HCT116 (cell line): ENCODE data around the gene RTTN. TPM values are rescaled to one million over a fixed set of nuclear protein-coding genes. Genes with fewer than 3 reads are reported as not detected.

Experiments used
- ATAC-seq: fragments of 200-7000 bp; cut with Tn5 transposase; 2 replicates; pipeline ENCODE4 v1.9.1; 2020; ENCODE audit warnings: mild to moderate bottlenecking, moderate library complexity
- BruUV-seq: library from RNA; stranded (reverse); fragments of 400-500 nt; replicated peaks from 2 replicates; lab custom pipeline; 2021; lab: Mats Ljungman, UMichigan
- CTCF ChIA-PET: fragments of 300-600 bp; sonication (Branson Sonifier 250); formaldehyde crosslinking; loops from one replicate; lab custom pipeline; 2021; ENCODE audit warnings: antibody characterized with exemption; lab: Charles Lee
- POLR2A ChIA-PET: fragments of 300-600, 350-600 bp; sonication (Branson Sonifier 250); formaldehyde crosslinking; loops from one replicate; lab custom pipeline; 2021; ENCODE audit warnings: antibody characterized with exemption; lab: Charles Lee
- RAD21 ChIA-PET, 2 experiments: fragments of 300-600 bp; sonication (Branson Sonifier 250); formaldehyde crosslinking; loops; one replicate each; lab custom pipeline; 2023; ENCODE audit warnings: low total read pairs in 2 of 2; ENCODE audit not compliant: uncharacterized antibody in 2 of 2, unreplicated experiment in 2 of 2, low non-redundant PET in 1 of 2; lab: Charles Lee
- DNase-seq: peaks from one replicate; pipeline ENCODE4 v3.0.0-alpha.2; 2010; ENCODE audit warnings: low read depth, low spot score
- H2AFZ ChIP-seq: fragments of 200-600 bp; shearing (Covaris generic), sonication (generic); 2 replicates; pipeline ENCODE4 v1.6.1; 2017; ENCODE audit warnings: low read depth, mixed run types, mixed read lengths, antibody characterized with exemption, low read length; ENCODE audit not compliant: poor library complexity, severe bottlenecking
- H3K27ac ChIP-seq: 2 replicates; pipeline ENCODE4 v1.5.1; 2012; ENCODE audit warnings: low read depth, low read length
- H3K27me3 ChIP-seq: fragments of 200-600 bp; sonication (generic); 2 replicates; pipeline ENCODE4 v1.6.1; 2016; ENCODE audit warnings: mixed run types, low read length, mixed read lengths; ENCODE audit not compliant: insufficient read depth
- H3K36me3 ChIP-seq, 2 experiments: fragments of 200-500 bp in 1 of 2; fragments of 200-600 bp in 1 of 2; sonication (Bioruptor generic) in 1 of 2; sonication (generic) in 1 of 2; 2 replicates each; pipeline versions ENCODE4 v1.5.1 to v1.6.1; 2014 to 2016; ENCODE audit warnings: low read length in 2 of 2, inconsistent platforms in 1 of 2, mixed read lengths in 1 of 2, mixed run types in 1 of 2; ENCODE audit not compliant: insufficient read depth in 2 of 2, control insufficient read depth in 1 of 2
- H3K4me1 ChIP-seq, 2 experiments: fragments of 200-600 bp in 1 of 2; sonication (generic) in 1 of 2; 2 replicates each; pipeline versions ENCODE4 v1.5.1 to v1.6.1; 2012 to 2017; ENCODE audit warnings: low read length in 2 of 2, inconsistent platforms in 1 of 2, mild to moderate bottlenecking in 1 of 2, mixed read lengths in 1 of 2, mixed run types in 1 of 2, moderate library complexity in 1 of 2; ENCODE audit not compliant: insufficient read depth in 2 of 2, control insufficient read depth in 1 of 2
- H3K4me2 ChIP-seq: fragments of 200-600 bp; sonication (generic); 2 replicates; pipeline ENCODE4 v1.6.1; 2017; ENCODE audit warnings: mixed run types, low read length, mixed read lengths
- H3K4me3 ChIP-seq, 2 experiments: fragments of 200-600 bp in 1 of 2; sonication (generic) in 1 of 2; replicated peaks in 1 of 2; 2 replicates each; pipeline ENCODE4 v1.5.1; 2011 to 2016; ENCODE audit warnings: low read length in 2 of 2, control low read depth in 1 of 2, low read depth in 1 of 2, mild to moderate bottlenecking in 1 of 2, mixed read lengths in 1 of 2, mixed run types in 1 of 2
- H3K79me2 ChIP-seq: fragments of 200-600 bp; sonication (generic); 2 replicates; pipeline ENCODE4 v1.6.1; 2017; ENCODE audit warnings: mild to moderate bottlenecking, mixed run types, low read length, moderate library complexity, mixed read lengths; ENCODE audit not compliant: insufficient read depth
- H3K9ac ChIP-seq: fragments of 200-600 bp; sonication (generic); 2 replicates; pipeline ENCODE4 v1.6.1; 2016; ENCODE audit warnings: low read length, mixed read lengths
- H3K9me2 ChIP-seq: fragments of 200-600 bp; sonication (generic), shearing (Covaris generic); 2 replicates; pipeline ENCODE4 v1.6.1; 2017; ENCODE audit warnings: mixed run types, mild to moderate bottlenecking, moderate library complexity; ENCODE audit not compliant: insufficient read depth
- H3K9me3 ChIP-seq, 2 experiments: fragments of 200-500 bp in 1 of 2; fragments of 200-600 bp in 1 of 2; sonication (Bioruptor generic) in 1 of 2; sonication (generic) in 1 of 2; 2 replicates each; pipeline ENCODE4 v1.6.1; 2014 to 2017; ENCODE audit warnings: low read length in 2 of 2, mixed read lengths in 2 of 2, inconsistent platforms in 1 of 2, low read depth in 1 of 2, mild to moderate bottlenecking in 1 of 2, mixed run types in 1 of 2, moderate library complexity in 1 of 2; ENCODE audit not compliant: control insufficient read depth in 1 of 2, insufficient read depth in 1 of 2
- H4K20me1 ChIP-seq: fragments of 200-600 bp; sonication (generic), shearing (Covaris generic); 2 replicates; pipeline ENCODE4 v1.6.1; 2017; ENCODE audit warnings: mixed run types, mild to moderate bottlenecking, moderate library complexity; ENCODE audit not compliant: insufficient read depth
- CEBPB ChIP-seq: IDR thresholded peaks from 2 replicates; pipeline ENCODE4 v1.6.1; 2012; ENCODE audit warnings: low read depth
- EGR1 ChIP-seq: IDR thresholded peaks from 2 replicates; pipeline ENCODE4 v1.6.1; 2012; ENCODE audit warnings: low read depth
- ELF1 ChIP-seq: IDR thresholded peaks from 2 replicates; pipeline ENCODE4 v1.6.1; 2012; ENCODE audit warnings: low read depth, borderline replicate concordance
- EZH2phosphoT487 ChIP-seq: fragments of 200-600 bp; IDR thresholded peaks from 2 replicates; pipeline ENCODE4 v1.6.1; 2018; ENCODE audit warnings: antibody characterized with exemption, borderline replicate concordance
- JUND ChIP-seq: IDR thresholded peaks from 2 replicates; pipeline ENCODE4 v1.6.1; 2012
- POLR2A ChIP-seq: IDR thresholded peaks from 2 replicates; pipeline ENCODE4 v1.7.0; 2011; ENCODE audit warnings: borderline replicate concordance; ENCODE audit not compliant: insufficient read depth, insufficient read length; ENCODE audit errors: extremely low read depth
- POLR2AphosphoS5 ChIP-seq: IDR thresholded peaks from 2 replicates; pipeline ENCODE4 v1.6.1; 2011; ENCODE audit warnings: mild to moderate bottlenecking, low read depth, low read length, moderate library complexity
- RAD21 ChIP-seq: IDR thresholded peaks from 2 replicates; pipeline ENCODE4 v1.6.1; 2012; ENCODE audit warnings: low read depth, mild to moderate bottlenecking
- SP1 ChIP-seq: IDR thresholded peaks from 2 replicates; pipeline ENCODE4 v1.6.1; 2012; ENCODE audit warnings: low read depth
- SRF ChIP-seq: IDR thresholded peaks from 2 replicates; pipeline ENCODE4 v1.6.1; 2012; ENCODE audit warnings: low read depth
- TCF7L2 ChIP-seq: IDR thresholded peaks from 2 replicates; pipeline ENCODE4 v1.7.0; 2011; ENCODE audit warnings: borderline replicate concordance, inconsistent platforms; ENCODE audit not compliant: insufficient read depth, insufficient read length; ENCODE audit errors: extremely low read depth
- ZNF274 ChIP-seq: fragments of 200-500 bp; sonication (Bioruptor generic); IDR thresholded peaks from 2 replicates; pipeline ENCODE4 v1.6.1; 2014; ENCODE audit warnings: mild to moderate bottlenecking, low read depth, low read length, inconsistent platforms
- intact Hi-C: fragments of 100-400 bp; cut with micrococcal nuclease; formaldehyde crosslinking; loops from 2 replicates; pipeline ENCODE4 v1.10.0; 2022
- total RNA-seq: library from RNA; stranded (reverse); gene quantifications from one replicate; pipeline ENCODE4 v1.2.1, GENCODE V29; 2021; ENCODE audit not compliant: unreplicated experiment
- TF ChIP-seq, protein P1 (sequence below): IDR thresholded peaks from 2 replicates; pipeline ENCODE4 v1.6.1; 2012; ENCODE audit warnings: low read depth
- TF ChIP-seq, protein P2 (sequence below), 3 experiments: fragments of 200-600 bp in 1 of 3; sonication (generic) in 1 of 3; IDR thresholded peaks in 2 of 3; conservative IDR thresholded peaks in 1 of 3; 2 replicates each; pipeline ENCODE4 v1.5.1; 2012 to 2017; ENCODE audit warnings: low read depth in 2 of 3, low read length in 2 of 3, antibody characterized with exemption in 1 of 3, borderline replicate concordance in 1 of 3, control low read depth in 1 of 3, mild to moderate bottlenecking in 1 of 3, mixed read lengths in 1 of 3, mixed run types in 1 of 3, moderate library complexity in 1 of 3; ENCODE audit not compliant: insufficient read depth in 1 of 3

RTTN gene
- total RNA-seq, 1 experiment from 2014 or later: 41.2 TPM

DNA sequence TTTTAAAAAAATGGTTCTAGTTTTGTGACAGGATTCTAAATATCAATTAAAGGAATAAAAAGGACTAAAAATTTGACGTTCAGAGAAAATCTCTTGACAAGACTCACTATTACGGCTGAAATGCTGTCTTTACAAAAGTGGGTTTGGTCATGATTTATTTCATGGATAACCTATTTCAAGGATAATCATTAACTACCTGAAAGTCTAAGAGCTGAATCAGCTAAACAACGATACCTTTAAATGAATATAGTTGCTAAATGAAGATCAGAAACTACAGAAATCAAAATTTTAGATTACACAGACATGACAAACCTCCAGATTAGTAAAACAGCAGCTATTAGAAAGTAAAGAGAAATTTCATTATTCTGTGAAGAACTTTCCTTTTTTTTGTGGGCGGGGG, 35.7 kb downstream of the RTTN start (continued):
- TF ChIP-seq, protein P1, sequence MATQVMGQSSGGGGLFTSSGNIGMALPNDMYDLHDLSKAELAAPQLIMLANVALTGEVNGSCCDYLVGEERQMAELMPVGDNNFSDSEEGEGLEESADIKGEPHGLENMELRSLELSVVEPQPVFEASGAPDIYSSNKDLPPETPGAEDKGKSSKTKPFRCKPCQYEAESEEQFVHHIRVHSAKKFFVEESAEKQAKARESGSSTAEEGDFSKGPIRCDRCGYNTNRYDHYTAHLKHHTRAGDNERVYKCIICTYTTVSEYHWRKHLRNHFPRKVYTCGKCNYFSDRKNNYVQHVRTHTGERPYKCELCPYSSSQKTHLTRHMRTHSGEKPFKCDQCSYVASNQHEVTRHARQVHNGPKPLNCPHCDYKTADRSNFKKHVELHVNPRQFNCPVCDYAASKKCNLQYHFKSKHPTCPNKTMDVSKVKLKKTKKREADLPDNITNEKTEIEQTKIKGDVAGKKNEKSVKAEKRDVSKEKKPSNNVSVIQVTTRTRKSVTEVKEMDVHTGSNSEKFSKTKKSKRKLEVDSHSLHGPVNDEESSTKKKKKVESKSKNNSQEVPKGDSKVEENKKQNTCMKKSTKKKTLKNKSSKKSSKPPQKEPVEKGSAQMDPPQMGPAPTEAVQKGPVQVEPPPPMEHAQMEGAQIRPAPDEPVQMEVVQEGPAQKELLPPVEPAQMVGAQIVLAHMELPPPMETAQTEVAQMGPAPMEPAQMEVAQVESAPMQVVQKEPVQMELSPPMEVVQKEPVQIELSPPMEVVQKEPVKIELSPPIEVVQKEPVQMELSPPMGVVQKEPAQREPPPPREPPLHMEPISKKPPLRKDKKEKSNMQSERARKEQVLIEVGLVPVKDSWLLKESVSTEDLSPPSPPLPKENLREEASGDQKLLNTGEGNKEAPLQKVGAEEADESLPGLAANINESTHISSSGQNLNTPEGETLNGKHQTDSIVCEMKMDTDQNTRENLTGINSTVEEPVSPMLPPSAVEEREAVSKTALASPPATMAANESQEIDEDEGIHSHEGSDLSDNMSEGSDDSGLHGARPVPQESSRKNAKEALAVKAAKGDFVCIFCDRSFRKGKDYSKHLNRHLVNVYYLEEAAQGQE: no peak
- TF ChIP-seq POLR2A (no peak), RAD21 (no peak), SP1 (no peak), CEBPB (no peak), JUND (no peak), SRF (no peak), TCF7L2 (no peak)
- TF ChIP-seq, protein P2, sequence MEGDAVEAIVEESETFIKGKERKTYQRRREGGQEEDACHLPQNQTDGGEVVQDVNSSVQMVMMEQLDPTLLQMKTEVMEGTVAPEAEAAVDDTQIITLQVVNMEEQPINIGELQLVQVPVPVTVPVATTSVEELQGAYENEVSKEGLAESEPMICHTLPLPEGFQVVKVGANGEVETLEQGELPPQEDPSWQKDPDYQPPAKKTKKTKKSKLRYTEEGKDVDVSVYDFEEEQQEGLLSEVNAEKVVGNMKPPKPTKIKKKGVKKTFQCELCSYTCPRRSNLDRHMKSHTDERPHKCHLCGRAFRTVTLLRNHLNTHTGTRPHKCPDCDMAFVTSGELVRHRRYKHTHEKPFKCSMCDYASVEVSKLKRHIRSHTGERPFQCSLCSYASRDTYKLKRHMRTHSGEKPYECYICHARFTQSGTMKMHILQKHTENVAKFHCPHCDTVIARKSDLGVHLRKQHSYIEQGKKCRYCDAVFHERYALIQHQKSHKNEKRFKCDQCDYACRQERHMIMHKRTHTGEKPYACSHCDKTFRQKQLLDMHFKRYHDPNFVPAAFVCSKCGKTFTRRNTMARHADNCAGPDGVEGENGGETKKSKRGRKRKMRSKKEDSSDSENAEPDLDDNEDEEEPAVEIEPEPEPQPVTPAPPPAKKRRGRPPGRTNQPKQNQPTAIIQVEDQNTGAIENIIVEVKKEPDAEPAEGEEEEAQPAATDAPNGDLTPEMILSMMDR (IDR thresholded peaks at IDR 0.05 in 2 of 3, conservative IDR thresholded peaks at IDR 0.05 in 1 of 3; ENCODE audit: borderline replicate concordance in 1 of 3, insufficient read depth in 1 of 3, low read depth in 2 of 3, low read length in 2 of 3): no peak

DNA sequence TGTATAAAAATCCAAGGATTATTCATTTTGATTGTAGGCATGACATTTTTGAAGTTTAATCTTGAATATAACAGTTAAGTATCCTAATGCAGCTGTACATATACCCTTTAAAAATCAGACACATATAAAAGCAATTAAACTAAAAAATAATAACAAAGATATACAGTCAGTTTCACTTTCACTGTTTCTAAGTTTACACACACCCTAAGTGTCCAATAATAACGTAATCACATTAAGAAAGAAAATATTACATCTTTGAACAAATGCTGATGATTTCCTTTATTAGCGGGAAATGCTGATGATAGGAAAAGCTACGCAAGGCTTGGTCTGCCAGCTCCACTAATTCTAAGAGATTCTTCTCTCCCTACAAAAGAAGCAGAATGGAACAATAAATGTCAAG, 38.8 kb downstream of the RTTN start:
- H3K27me3 ChIP-seq: no peaks in the 10 kb centered on the region
- H3K36me3 ChIP-seq: peaks cover 0 to 24% of the 10 kb centered on the region in 2 experiments; a peak in 2 of 4 replicates
- no peak overlapping the region for H2AFZ ChIP-seq
- H3K27ac ChIP-seq: no peak overlapping the region
- H3K4me3 ChIP-seq: no peak overlapping the region
- 0 out of 4 replicates have a peak, but pooled peaks cover 0 to 5% of the 10 kb centered on the region in 2 experiments for H3K9me3 ChIP-seq
- ChIA-PET CTCF (interaction anchor here (1.4 kb wide), 1 partner anchor 325 kb away, joined by 3 read pairs; no protein-coding TSS in a partner anchor), RAD21 (no interaction called here), POLR2A (interaction anchor here (0.6 kb wide), 1 partner anchor 34 kb away, joined by 4 read pairs; no protein-coding TSS in a partner anchor)
- peaks cover 53% of the 10 kb centered on the region for H3K79me2 ChIP-seq
- no peaks in the 10 kb centered on the region for H4K20me1 ChIP-seq
- no peak for DNase-seq
- BruUV-seq: no TSS peak
- intact Hi-C loops: no loop called here
- no peaks in the 10 kb centered on the region for H3K9me2 ChIP-seq
- no peak overlapping the region for H3K4me2 ChIP-seq
- H3K4me1 ChIP-seq: no peaks in the 10 kb centered on the region
- H3K9ac ChIP-seq: no peak overlapping the region
- no peak for ATAC-seq
- TF ChIP-seq, protein P1: no peak
- no peak for TF ChIP-seq ZNF274
- TF ChIP-seq EZH2phosphoT487: no peak
- TF ChIP-seq RAD21: no peak
- TF ChIP-seq EGR1: no peak
- TF ChIP-seq SP1: no peak
- TF ChIP-seq POLR2AphosphoS5: no peak
- no peak for TF ChIP-seq ELF1
- TF ChIP-seq TCF7L2: no peak
